Keratinocyte (primary cell): ENCODE results near the gene FBXO17. TPM values are rescaled to one million over a fixed set of nuclear protein-coding genes. Genes with fewer than 3 reads are reported as not detected.

ENCODE experiments used
- DNase-seq: peaks from one replicate; pipeline ENCODE4 v3.0.0-alpha.2; 2011; ENCODE audit warnings: low read depth, missing footprints, low spot score
- FAIRE-seq: peaks from 2 replicates; lab custom pipeline; 2011; peaks lifted over from hg19 to GRCh38; lab: Jason Lieb, UNC
- H2AFZ ChIP-seq: 2 replicates; pipeline ENCODE4 v1.6.0; 2012; ENCODE audit warnings: low read length, control low read depth, inconsistent platforms; ENCODE audit not compliant: control insufficient read depth
- H3K27ac ChIP-seq: 2 replicates; pipeline ENCODE4 v1.5.1; 2011; ENCODE audit warnings: low read length; ENCODE audit not compliant: control insufficient read depth, insufficient read depth
- H3K27me3 ChIP-seq: 3 replicates; pipeline ENCODE4 v1.6.0; 2011; ENCODE audit warnings: low read length; ENCODE audit not compliant: control insufficient read depth, insufficient read depth; ENCODE audit errors: extremely low read depth
- H3K36me3 ChIP-seq, 2 experiments: 2 replicates in 1 of 2; 3 replicates in 1 of 2; pipeline ENCODE4 v1.5.1; 2011; ENCODE audit warnings: low read length in 2 of 2, mild to moderate bottlenecking in 1 of 2; ENCODE audit not compliant: control insufficient read depth in 2 of 2, insufficient read depth in 2 of 2; ENCODE audit errors: extremely low read depth in 1 of 2
- H3K4me1 ChIP-seq: 3 replicates; pipeline ENCODE4 v1.5.1; 2011; ENCODE audit warnings: low read length; ENCODE audit not compliant: control insufficient read depth, insufficient read depth; ENCODE audit errors: extremely low read depth
- H3K4me2 ChIP-seq: 3 replicates; pipeline ENCODE4 v1.6.0; 2011; ENCODE audit warnings: low read depth, low read length; ENCODE audit not compliant: control insufficient read depth, insufficient read depth; ENCODE audit errors: extremely low read depth
- H3K4me3 ChIP-seq, 3 experiments: fragments of 200-600 bp in 1 of 3; sonication (generic) in 1 of 3; 2 replicates in 2 of 3; 3 replicates in 1 of 3; pipeline ENCODE4 v1.5.1; 2011 to 2016; ENCODE audit warnings: low read length in 3 of 3, mild to moderate bottlenecking in 3 of 3, control low read depth in 2 of 3, inconsistent platforms in 1 of 3, low read depth in 1 of 3, mixed read lengths in 1 of 3, mixed run types in 1 of 3, moderate library complexity in 1 of 3; ENCODE audit not compliant: control insufficient read depth in 2 of 3, insufficient read depth in 2 of 3; ENCODE audit errors: extremely low read depth in 1 of 3
- H3K79me2 ChIP-seq: 2 replicates; pipeline ENCODE4 v1.6.0; 2012; ENCODE audit warnings: low read length; ENCODE audit not compliant: control insufficient read depth, insufficient read depth
- H3K9ac ChIP-seq: 3 replicates; pipeline ENCODE4 v1.6.0; 2011; ENCODE audit warnings: low read length; ENCODE audit not compliant: control insufficient read depth, insufficient read depth; ENCODE audit errors: extremely low read depth
- H3K9me1 ChIP-seq: 3 replicates; pipeline ENCODE4 v1.6.0; 2011; ENCODE audit warnings: low read length; ENCODE audit not compliant: control insufficient read depth, insufficient read depth; ENCODE audit errors: extremely low read depth
- H3K9me3 ChIP-seq: 2 replicates; pipeline ENCODE4 v1.5.1; 2012; ENCODE audit warnings: low read depth, low read length; ENCODE audit not compliant: control insufficient read depth
- H4K20me1 ChIP-seq: 3 replicates; pipeline ENCODE4 v1.6.0; 2011; ENCODE audit warnings: low read length; ENCODE audit not compliant: control insufficient read depth, insufficient read depth; ENCODE audit errors: extremely low read depth
- CTCF ChIP-seq, 3 experiments: IDR thresholded peaks in 1 of 3; conservative IDR thresholded peaks in 1 of 3; optimal IDR thresholded peaks in 1 of 3; 2 replicates in 2 of 3; 3 replicates in 1 of 3; pipeline versions ENCODE3 to v1.5.1; 2011; ENCODE audit warnings: low read length in 3 of 3, mild to moderate bottlenecking in 3 of 3, moderate library complexity in 2 of 3, control low read depth in 1 of 3, inconsistent platforms in 1 of 3; ENCODE audit not compliant: insufficient read depth in 2 of 3; ENCODE audit errors: extremely low read depth in 1 of 3
- EZH2 ChIP-seq: IDR thresholded peaks from one replicate; pipeline ENCODE4 v1.6.1; 2012; ENCODE audit warnings: inconsistent platforms, mild to moderate bottlenecking, low read length, moderate library complexity
- dilution Hi-C: fragments of 300-500 bp; cut with MboI; formaldehyde crosslinking; loops from one replicate; pipeline ENCODE4 v1.7.0; 2020; ENCODE audit warnings: low sequenced_read_pairs; ENCODE audit not compliant: extremely low pct_ligation_motif_present
- polyA plus RNA-seq, 5 experiments: library from polyadenylated mRNA; depleted of rRNA in 3 of 5; stranded (reverse) in 3 of 5; stranded (forward) in 1 of 5; unstranded in 1 of 5; fragments of >200 nt; gene quantifications; 1 replicate in 1 of 5; 2 replicates in 3 of 5; 3 replicates in 1 of 5; pipeline versions ENCODE4 v1.2.1 to v1.2.3, GENCODE V29; 2011 to 2012; ENCODE audit warnings: missing spikeins in 2 of 5, low read depth in 1 of 5, low replicate concordance in 1 of 5

FBXO17 gene
- polyA plus RNA-seq, 1 donor (not counting 4 experiments of a cell fraction or from before 2014, with no cell fraction given): 5.4 TPM

- H3K9me1 ChIP-seq: no peaks in the 10 kb centered on the region
- FAIRE-seq: no peak
- no peak overlapping the region for H3K27ac ChIP-seq
Measured at GRCh38 chr19:38917516-38917915, 58.0 kb downstream of the FBXO17 start.

GRCh38 chr19:38915329-38916321 lies 59.9 kb downstream of the FBXO17 start:
- TF ChIP-seq EZH2: no peak
- Histone ChIP-seq H4K20me1 (no peaks in the 10 kb centered on the region), H3K79me2 (no peaks in the 10 kb centered on the region), H3K36me3 (peaks cover 0 to 2% of the 10 kb centered on the region in 2 experiments), H3K9me1 (no peaks in the 10 kb centered on the region), H2AFZ (no peak overlapping the region), H3K4me3 (no peak overlapping the region), H3K4me1 (no peaks in the 10 kb centered on the region), H3K27me3 (no peaks in the 10 kb centered on the region), H3K27ac (no peak overlapping the region), H3K4me2 (no peak overlapping the region), H3K9me3 (no peaks in the 10 kb centered on the region), H3K9ac (no peak overlapping the region)
- dilution Hi-C loops: no loop called here
- FAIRE-seq (no peak), DNase-seq (no peak)

More at GRCh38 chr19:38917516-38917915, 58.0 kb downstream of the FBXO17 start:
- Histone ChIP-seq H4K20me1 (no peaks in the 10 kb centered on the region), H3K9me3 (no peaks in the 10 kb centered on the region), H3K79me2 (no peaks in the 10 kb centered on the region), H3K36me3 (peaks cover 8% of the 10 kb centered on the region in 2 experiments), H3K4me3 (no peak overlapping the region), H3K4me2 (no peak overlapping the region), H3K27me3 (no peaks in the 10 kb centered on the region), H3K9ac (no peak overlapping the region), H3K4me1 (no peaks in the 10 kb centered on the region), H2AFZ (no peak overlapping the region)
- no peak for DNase-seq
- dilution Hi-C loops: no loop called here
- TF ChIP-seq CTCF (optimal IDR thresholded peaks at IDR 0.05 in 1 of 3, IDR thresholded peaks at IDR 0.05 in 1 of 3, conservative IDR thresholded peaks at IDR 0.05 in 1 of 3; ENCODE audit: extremely low read depth in 1 of 3, insufficient read depth in 2 of 3, low read length in 3 of 3) (no peak), EZH2 (no peak)
